Mesenchymal stem cell (in vitro differentiated cells and primary cell): ENCODE measurements around the gene HDAC4.

Experiments
- DNase-seq: peaks from one replicate; pipeline ENCODE4 v3.0.0-alpha.2; 2013
- H2AFZ ChIP-seq: one replicate; pipeline ENCODE4 v1.6.1; 2013; ENCODE audit warnings: low read depth, mild to moderate bottlenecking, control low read depth, inconsistent platforms, low read length, moderate library complexity
- H2AK5ac ChIP-seq: 2 replicates; pipeline ENCODE4 v1.6.1; 2013; ENCODE audit warnings: low read length, moderate library complexity, mild to moderate bottlenecking, inconsistent platforms; ENCODE audit not compliant: severe bottlenecking
- H2BK120ac ChIP-seq: one replicate; pipeline ENCODE4 v1.6.1; 2013; ENCODE audit warnings: low read depth, mild to moderate bottlenecking, inconsistent platforms, low read length, moderate library complexity
- H2BK12ac ChIP-seq, 2 experiments: one replicate each; pipeline ENCODE4 v1.6.1; 2013; ENCODE audit warnings: inconsistent platforms in 2 of 2, low read length in 2 of 2, mild to moderate bottlenecking in 2 of 2, moderate library complexity in 2 of 2, control low read depth in 1 of 2
- H2BK15ac ChIP-seq: one replicate; pipeline ENCODE4 v1.6.1; 2013; ENCODE audit warnings: mild to moderate bottlenecking, low read depth, inconsistent platforms; ENCODE audit not compliant: poor library complexity, severe bottlenecking
- H2BK5ac ChIP-seq: 2 replicates; pipeline ENCODE4 v1.6.1; 2013; ENCODE audit warnings: low read depth, mild to moderate bottlenecking, low read length, control low read depth, inconsistent platforms; ENCODE audit not compliant: poor library complexity, severe bottlenecking
- H3K14ac ChIP-seq, 2 experiments: one replicate each; pipeline ENCODE4 v1.6.1; 2013; ENCODE audit warnings: inconsistent platforms in 2 of 2, low read length in 2 of 2, control low read depth in 1 of 2, mild to moderate bottlenecking in 1 of 2, moderate library complexity in 1 of 2
- H3K18ac ChIP-seq, 2 experiments: one replicate each; pipeline ENCODE4 v1.6.1; 2013; ENCODE audit warnings: inconsistent platforms in 2 of 2, low read length in 2 of 2, control low read depth in 1 of 2, low read depth in 1 of 2, mild to moderate bottlenecking in 1 of 2
- H3K23ac ChIP-seq, 2 experiments: one replicate each; pipeline ENCODE4 v1.6.1; 2013; ENCODE audit warnings: inconsistent platforms in 2 of 2, low read length in 2 of 2, mild to moderate bottlenecking in 2 of 2, moderate library complexity in 2 of 2, control low read depth in 1 of 2
- H3K27ac ChIP-seq: 2 replicates; pipeline ENCODE4 v1.5.1; 2013; ENCODE audit warnings: mild to moderate bottlenecking, moderate library complexity, low read length, control low read depth, inconsistent platforms; ENCODE audit not compliant: poor library complexity, severe bottlenecking
- H3K27me3 ChIP-seq, 2 experiments: 2 replicates each; pipeline versions ENCODE4 v1.6.1 to v1.7.0; 2013; ENCODE audit warnings: low read length in 2 of 2, mild to moderate bottlenecking in 2 of 2, moderate library complexity in 2 of 2, control low read depth in 1 of 2, inconsistent platforms in 1 of 2; ENCODE audit not compliant: control insufficient read depth in 1 of 2, insufficient read depth in 1 of 2
- H3K36me3 ChIP-seq, 2 experiments: 2 replicates each; pipeline versions ENCODE4 v1.6.1 to v1.7.0; 2013; ENCODE audit warnings: low read length in 2 of 2, control low read depth in 1 of 2, inconsistent platforms in 1 of 2, low read depth in 1 of 2, mild to moderate bottlenecking in 1 of 2; ENCODE audit not compliant: insufficient read depth in 2 of 2, control insufficient read depth in 1 of 2
- H3K4ac ChIP-seq, 2 experiments: one replicate each; pipeline ENCODE4 v1.6.1; 2013; ENCODE audit warnings: inconsistent platforms in 2 of 2, low read length in 2 of 2, mild to moderate bottlenecking in 2 of 2, moderate library complexity in 2 of 2, control low read depth in 1 of 2, low read depth in 1 of 2
- H3K4me1 ChIP-seq: 2 replicates; pipeline ENCODE4 v1.6.1; 2013; ENCODE audit warnings: low read depth, low read length, control low read depth; ENCODE audit not compliant: control insufficient read depth, insufficient read depth
- H3K4me2 ChIP-seq: 2 replicates; pipeline ENCODE4 v1.6.1; 2013; ENCODE audit warnings: low read length, mild to moderate bottlenecking, inconsistent platforms; ENCODE audit not compliant: poor library complexity, severe bottlenecking
- H3K4me3 ChIP-seq, 2 experiments: 2 replicates each; pipeline versions ENCODE4 v1.5.1 to v1.7.0; 2013; ENCODE audit warnings: low read length in 2 of 2, mild to moderate bottlenecking in 2 of 2, control low read depth in 1 of 2, low read depth in 1 of 2; ENCODE audit not compliant: insufficient read depth in 1 of 2
- H3K79me1 ChIP-seq: replicated peaks from 2 replicates; pipeline ENCODE4 v1.6.1; 2013; ENCODE audit warnings: mild to moderate bottlenecking, control low read depth, low read length, inconsistent platforms; ENCODE audit not compliant: poor library complexity, severe bottlenecking
- H3K9ac ChIP-seq: 2 replicates; pipeline ENCODE4 v1.7.0; 2013; ENCODE audit warnings: mild to moderate bottlenecking, low read length, moderate library complexity
- H3K9me3 ChIP-seq: 2 replicates; pipeline ENCODE4 v1.7.0; 2013; ENCODE audit warnings: mild to moderate bottlenecking, low read length; ENCODE audit not compliant: control insufficient read depth
- H4K8ac ChIP-seq: one replicate; pipeline ENCODE4 v1.6.1; 2013; ENCODE audit warnings: inconsistent platforms, mild to moderate bottlenecking, low read length, moderate library complexity
- H4K91ac ChIP-seq: one replicate; pipeline ENCODE4 v1.6.1; 2013; ENCODE audit warnings: mild to moderate bottlenecking, low read length, inconsistent platforms
- WGBS: methylation state at CpG from one replicate; pipeline ENCODE4 v1.1.7; 2013; ENCODE audit warnings: mixed read lengths; 5-methylcytosine and 5-hydroxymethylcytosine counted together

HDAC4 gene

GRCh38 chr2:239028253-239028619, 372.6 kb downstream of the HDAC4 start:
- Histone ChIP-seq H3K4me2 (no peak overlapping the region), H3K4me3 (peak overlapping the region in 1 of 2 experiments; percentile 53), H4K91ac (no peak overlapping the region), H3K36me3 (peaks cover 0 to 5% of the 10 kb centered on the region in 2 experiments), H2BK5ac (no peak overlapping the region), H2BK12ac (no peak overlapping the region), H3K79me1 (no peaks in the 10 kb centered on the region), H3K23ac (no peak overlapping the region), H2BK120ac (no peak overlapping the region), H2AK5ac (no peak overlapping the region), H3K18ac (no peak overlapping the region), H2AFZ (no peak overlapping the region), H3K4ac (no peak overlapping the region), H3K4me1 (peaks cover 8% of the 10 kb centered on the region), H3K14ac (no peak overlapping the region), H3K27ac (no peak overlapping the region), H2BK15ac (no peak overlapping the region), H3K9ac (peak overlapping the region; percentile 51), H3K27me3 (peaks cover 0 to 25% of the 10 kb centered on the region in 2 experiments), H3K9me3 (no peaks in the 10 kb centered on the region), H4K8ac (no peak overlapping the region)
- DNase-seq: no peak
- 83% methylated on average over 5 of the region's 5 CpGs for WGBS

GRCh38 chr2:239027391-239028252, 373.2 kb downstream of the HDAC4 start:
- Histone ChIP-seq H3K9ac (peak overlapping the region; percentile 51), H3K14ac (no peak overlapping the region), H4K91ac (no peak overlapping the region), H3K27ac (no peak overlapping the region), H2BK12ac (no peak overlapping the region), H3K23ac (no peak overlapping the region), H3K18ac (no peak overlapping the region), H2BK120ac (no peak overlapping the region), H3K27me3 (peaks cover 0 to 25% of the 10 kb centered on the region in 2 experiments), H3K79me1 (no peaks in the 10 kb centered on the region), H2BK15ac (no peak overlapping the region), H3K4me3 (peak overlapping the region in 1 of 2 experiments; percentile 53), H2BK5ac (no peak overlapping the region), H3K4me2 (no peak overlapping the region), H2AK5ac (no peak overlapping the region), H4K8ac (no peak overlapping the region), H3K36me3 (peaks cover 0 to 5% of the 10 kb centered on the region in 2 experiments), H3K4me1 (peaks cover 8% of the 10 kb centered on the region), H3K9me3 (no peaks in the 10 kb centered on the region), H3K4ac (no peak overlapping the region), H2AFZ (no peak overlapping the region)
- WGBS: 91% methylated on average over 38 of the region's 38 CpGs
- DNase-seq: no peak

- Histone ChIP-seq H3K36me3 (peaks cover 0 to 5% of the 10 kb centered on the region in 2 experiments), H3K4me1 (peaks cover 8% of the 10 kb centered on the region)
- no peak for DNase-seq
Measured at GRCh38 chr2:239026711-239027361, 374.0 kb downstream of the HDAC4 start.

GRCh38 chr2:239025951-239026461, 374.8 kb downstream of the HDAC4 start:
- Histone ChIP-seq H2AFZ (no peak overlapping the region), H2BK120ac (no peak overlapping the region), H4K91ac (no peak overlapping the region), H3K4me1 (peaks cover 8% of the 10 kb centered on the region), H3K36me3 (peaks cover 0 to 5% of the 10 kb centered on the region in 2 experiments), H2BK12ac (no peak overlapping the region), H3K9me3 (no peaks in the 10 kb centered on the region), H3K27ac (no peak overlapping the region), H3K14ac (no peak overlapping the region), H3K27me3 (peaks cover 0 to 32% of the 10 kb centered on the region in 2 experiments), H2AK5ac (no peak overlapping the region), H3K23ac (no peak overlapping the region), H2BK15ac (no peak overlapping the region), H3K79me1 (no peaks in the 10 kb centered on the region), H3K4ac (no peak overlapping the region), H2BK5ac (no peak overlapping the region), H3K18ac (no peak overlapping the region), H3K4me3 (no peak overlapping the region), H3K9ac (no peak overlapping the region), H4K8ac (peak overlapping the region; percentile 5), H3K4me2 (no peak overlapping the region)
- DNase-seq: no peak
- 80% methylated on average over 14 of the region's 14 CpGs for WGBS

More at GRCh38 chr2:239026711-239027361, 374.0 kb downstream of the HDAC4 start:
- 73% methylated on average over 25 of the region's 25 CpGs for WGBS
- no peak overlapping the region for H3K27ac ChIP-seq
- H3K4ac ChIP-seq: no peak overlapping the region
- H3K14ac ChIP-seq: no peak overlapping the region
- no peak overlapping the region for H3K23ac ChIP-seq
- peaks cover 0 to 25% of the 10 kb centered on the region in 2 experiments for H3K27me3 ChIP-seq
- no peak overlapping the region for H2AK5ac ChIP-seq
- no peak overlapping the region for H3K9ac ChIP-seq
- H3K4me3 ChIP-seq: no peak overlapping the region
- peak overlapping the region; percentile 54 for H4K91ac ChIP-seq
- no peak overlapping the region for H2AFZ ChIP-seq
- H2BK120ac ChIP-seq: no peak overlapping the region
- no peak overlapping the region for H2BK12ac ChIP-seq
- H3K4me2 ChIP-seq: no peak overlapping the region
- H3K9me3 ChIP-seq: no peaks in the 10 kb centered on the region
- no peak overlapping the region for H4K8ac ChIP-seq
- H3K79me1 ChIP-seq: no peaks in the 10 kb centered on the region
- H3K18ac ChIP-seq: no peak overlapping the region
- no peak overlapping the region for H2BK5ac ChIP-seq
- no peak overlapping the region for H2BK15ac ChIP-seq
